Thymus (tissue), 11 donors: ENCODE measurements around the gene CLRN3. TPM values are rescaled to one million over a fixed set of nuclear protein-coding genes. Genes with fewer than 3 reads are reported as not detected.

Source experiments
- DNase-seq, 9 donors: peaks; one replicate each; pipeline ENCODE4 v3.0.0-alpha.2; 2013; ENCODE audit warnings: low spot score in 9 of 9, low read depth in 6 of 9, missing footprints in 1 of 9
- H3K27ac ChIP-seq, 2 donors: one replicate each; pipeline ENCODE4 v1.5.1; 2013; ENCODE audit warnings: control low read depth in 1 of 2, low read depth in 1 of 2, low read length in 1 of 2, mild to moderate bottlenecking in 1 of 2, moderate library complexity in 1 of 2
- H3K27me3 ChIP-seq, 2 donors: one replicate each; pipeline ENCODE4 v1.5.1; 2013; ENCODE audit warnings: low read length in 1 of 2; ENCODE audit not compliant: control insufficient read depth in 2 of 2, insufficient read depth in 1 of 2
- H3K36me3 ChIP-seq, 2 donors: one replicate each; pipeline ENCODE4 v1.5.1; 2013; ENCODE audit warnings: low read length in 1 of 2, mild to moderate bottlenecking in 1 of 2, moderate library complexity in 1 of 2; ENCODE audit not compliant: control insufficient read depth in 2 of 2, insufficient read depth in 2 of 2
- H3K4me1 ChIP-seq, 2 donors: one replicate each; pipeline ENCODE4 v1.5.1; 2013; ENCODE audit warnings: low read length in 2 of 2; ENCODE audit not compliant: control insufficient read depth in 2 of 2, insufficient read depth in 2 of 2
- H3K4me3 ChIP-seq, 2 donors: one replicate each; pipeline ENCODE4 v1.5.1; 2013; ENCODE audit warnings: low read length in 2 of 2, control low read depth in 1 of 2, mild to moderate bottlenecking in 1 of 2
- H3K9me3 ChIP-seq, 2 donors: one replicate each; pipeline ENCODE4 v1.5.1; 2013; ENCODE audit warnings: low read length in 1 of 2, mild to moderate bottlenecking in 1 of 2; ENCODE audit not compliant: control insufficient read depth in 2 of 2, insufficient read depth in 1 of 2
- WGBS: extraction: QIAGEN DNeasy Blood & Tissue Kit; methylation state at CpG from one replicate; pipeline ENCODE4 v1.1.7; 2013; 5-methylcytosine and 5-hydroxymethylcytosine counted together
- polyA plus RNA-seq: library from polyadenylated mRNA; stranded (reverse); fragments of 200-250 nt; gene quantifications from one replicate; pipeline ENCODE4 v1.2.3, GENCODE V29; 2013
- total RNA-seq: library from RNA; stranded (reverse); fragments of 120-200 nt; gene quantifications from one replicate; pipeline ENCODE4 v1.2.4, GENCODE V29; 2013
- donor health status: healthy.

The CLRN3 gene
- total and polyA plus RNA-seq, 2 donors: 0.05 to 0.23 TPM

GRCh38 chr10:127882391-127882790 lies 10.3 kb downstream of the CLRN3 start:
- WGBS: 84% methylated on average over 8 of the region's 8 CpGs

GRCh38 chr10:127881262-127881661 lies 11.5 kb downstream of the CLRN3 start:
- H3K4me1 ChIP-seq: peaks cover 11 to 16% of the 10 kb centered on the region in 2 donors
- H3K27me3 ChIP-seq: no peaks in the 10 kb centered on the region
- WGBS: 97% methylated on average over 8 of the region's 8 CpGs
- no peaks in the 10 kb centered on the region for H3K9me3 ChIP-seq
- H3K27ac ChIP-seq: no peak overlapping the region
- no peak for DNase-seq
- H3K36me3 ChIP-seq: no peaks in the 10 kb centered on the region
- no peak overlapping the region for H3K4me3 ChIP-seq

More at GRCh38 chr10:127882391-127882790, 10.3 kb downstream of the CLRN3 start:
- Histone ChIP-seq H3K4me3 (no peak overlapping the region), H3K27me3 (no peaks in the 10 kb centered on the region), H3K4me1 (peaks cover 11 to 16% of the 10 kb centered on the region in 2 donors), H3K9me3 (no peaks in the 10 kb centered on the region), H3K36me3 (no peaks in the 10 kb centered on the region), H3K27ac (no peak overlapping the region)
- DNase-seq: no peak

GRCh38 chr10:127880557-127880956 lies 12.2 kb downstream of the CLRN3 start:
- 1% methylated on average over 2 of the region's 2 CpGs for WGBS
- peak in 2 of 9 donors; percentile 14 to 47 for DNase-seq
- H3K27ac ChIP-seq: peak overlapping the region in 1 of 2 donors; percentile 3
- no peaks in the 10 kb centered on the region for H3K36me3 ChIP-seq
- H3K27me3 ChIP-seq: no peaks in the 10 kb centered on the region
- H3K4me1 ChIP-seq: peaks cover 11 to 16% of the 10 kb centered on the region in 2 donors
- H3K4me3 ChIP-seq: no peak overlapping the region
- H3K9me3 ChIP-seq: no peaks in the 10 kb centered on the region

- H3K27ac ChIP-seq: no peak overlapping the region
- WGBS: 81% methylated on average over 4 of the region's 4 CpGs
- H3K4me1 ChIP-seq: peaks cover 11 to 22% of the 10 kb centered on the region in 2 donors
- H3K9me3 ChIP-seq: no peaks in the 10 kb centered on the region
- no peaks in the 10 kb centered on the region for H3K27me3 ChIP-seq
- DNase-seq: no peak
- no peaks in the 10 kb centered on the region for H3K36me3 ChIP-seq
- no peak overlapping the region for H3K4me3 ChIP-seq
These were observed 14.2 kb downstream of the CLRN3 start for GRCh38 chr10:127878475-127879055.

GRCh38 chr10:127877699-127878098 lies 15.0 kb downstream of the CLRN3 start:
- Histone ChIP-seq H3K4me1 (peaks cover 20 to 28% of the 10 kb centered on the region in 2 donors), H3K9me3 (no peaks in the 10 kb centered on the region), H3K27ac (no peak overlapping the region), H3K36me3 (no peaks in the 10 kb centered on the region), H3K4me3 (no peak overlapping the region), H3K27me3 (no peaks in the 10 kb centered on the region)
- no peak for DNase-seq
- 88% methylated on average over 5 of the region's 5 CpGs for WGBS

- H3K9me3 ChIP-seq: no peaks in the 10 kb centered on the region
- H3K4me1 ChIP-seq: peaks cover 21 to 33% of the 10 kb centered on the region in 2 donors
- no peak for DNase-seq
- WGBS: 96% methylated on average over 4 of the region's 4 CpGs
- H3K36me3 ChIP-seq: no peaks in the 10 kb centered on the region
- H3K27ac ChIP-seq: no peak overlapping the region
- no peak overlapping the region for H3K4me3 ChIP-seq
- no peaks in the 10 kb centered on the region for H3K27me3 ChIP-seq
These were observed 15.6 kb downstream of the CLRN3 start for GRCh38 chr10:127877116-127877515.

GRCh38 chr10:127875916-127876315 lies 16.8 kb downstream of the CLRN3 start:
- Histone ChIP-seq H3K27me3 (peaks cover 0 to 2% of the 10 kb centered on the region in 2 donors), H3K4me3 (no peak overlapping the region), H3K9me3 (no peaks in the 10 kb centered on the region), H3K36me3 (no peaks in the 10 kb centered on the region), H3K27ac (no peak overlapping the region), H3K4me1 (peaks cover 24 to 41% of the 10 kb centered on the region in 2 donors)
- 95% methylated on average over 5 of the region's 5 CpGs for WGBS
- DNase-seq: no peak

- WGBS: 99% methylated on average over 6 of the region's 6 CpGs
- Histone ChIP-seq H3K4me1 (peaks cover 21 to 40% of the 10 kb centered on the region in 2 donors), H3K36me3 (no peaks in the 10 kb centered on the region)
These were observed 17.3 kb downstream of the CLRN3 start for GRCh38 chr10:127875449-127875765.

GRCh38 chr10:127874671-127875448 lies 17.9 kb downstream of the CLRN3 start:
- Histone ChIP-seq H3K27me3 (peaks cover 0 to 2% of the 10 kb centered on the region in 2 donors), H3K4me1 (peaks cover 19 to 37% of the 10 kb centered on the region in 2 donors), H3K27ac (no peak overlapping the region), H3K4me3 (no peak overlapping the region), H3K9me3 (no peaks in the 10 kb centered on the region), H3K36me3 (no peaks in the 10 kb centered on the region)
- WGBS: 96% methylated on average over 11 of the region's 11 CpGs
- DNase-seq: no peak

More at GRCh38 chr10:127875449-127875765, 17.3 kb downstream of the CLRN3 start:
- Histone ChIP-seq H3K4me3 (no peak overlapping the region), H3K27ac (no peak overlapping the region), H3K27me3 (peaks cover 0 to 2% of the 10 kb centered on the region in 2 donors), H3K9me3 (no peaks in the 10 kb centered on the region)
- DNase-seq: no peak
